GM13976 (cell line): ENCODE data around the gene SCN1B.

Source experiments
- DNase-seq: peaks from one replicate; pipeline ENCODE4 v3.0.0; 2012; ENCODE audit warnings: low spot score
- CTCF ChIP-seq: IDR thresholded peaks from 2 replicates; pipeline ENCODE4 v1.5.1; 2012; ENCODE audit warnings: borderline replicate concordance, mild to moderate bottlenecking; ENCODE audit not compliant: insufficient read depth; ENCODE audit errors: extremely low read depth, missing control alignments, control extremely low read depth
- in situ Hi-C: fragments of 300-500 bp; cut with MboI; formaldehyde crosslinking; loops from one replicate; pipeline ENCODE4 v1.12.0; 2022; ENCODE audit warnings: low sequenced_read_pairs, mixed read lengths, inconsistent platforms; ENCODE audit not compliant: unreplicated experiment

The SCN1B gene

GRCh38 chr19:35089554-35089953 is 59.3 kb downstream of the SCN1B start:
- no peak for DNase-seq

More at GRCh38 chr19:35089554-35089953, 59.3 kb downstream of the SCN1B start:
- in situ Hi-C loops: no loop called here
- TF ChIP-seq CTCF: no peak
